HEK293T (cell line): ENCODE measurements around the gene ANXA6.

Experiments
- ARNT ChIP-seq: fragments of 450-650 bp; IDR thresholded peaks from 2 replicates; pipeline ENCODE4 v1.6.1; 2017; ENCODE audit warnings: mild to moderate bottlenecking
- BHLHE40 ChIP-seq: fragments of 450-650 bp; IDR thresholded peaks from 2 replicates; pipeline ENCODE4 v1.6.1; 2016; ENCODE audit warnings: mild to moderate bottlenecking, moderate library complexity, borderline replicate concordance
- CTBP1 ChIP-seq: fragments of 450-650 bp; IDR thresholded peaks from 2 replicates; pipeline ENCODE4 v1.6.1; 2016; ENCODE audit warnings: borderline replicate concordance
- FOXA1 ChIP-seq: fragments of 450-650 bp; IDR thresholded peaks from 2 replicates; pipeline ENCODE4 v1.6.1; 2016; ENCODE audit warnings: mild to moderate bottlenecking
- FOXK2 ChIP-seq: fragments of 450-650 bp; IDR thresholded peaks from 2 replicates; pipeline ENCODE4 v1.6.1; 2016; ENCODE audit warnings: mild to moderate bottlenecking
- HDGF ChIP-seq: fragments of 450-650 bp; IDR thresholded peaks from 2 replicates; pipeline ENCODE4 v1.6.1; 2017; ENCODE audit warnings: antibody characterized with exemption, borderline replicate concordance
- L3MBTL2 ChIP-seq: fragments of 450-650 bp; conservative IDR thresholded peaks from 2 replicates; pipeline ENCODE4 v1.6.1; 2016; ENCODE audit warnings: mild to moderate bottlenecking
- NFRKB ChIP-seq: fragments of 450-650 bp; IDR thresholded peaks from 2 replicates; pipeline ENCODE4 v1.6.1; 2016; ENCODE audit warnings: mild to moderate bottlenecking, moderate library complexity
- PKNOX1 ChIP-seq: fragments of 450-650 bp; IDR thresholded peaks from 2 replicates; pipeline ENCODE4 v1.6.1; 2016
- SP1 ChIP-seq: fragments of 450-650 bp; IDR thresholded peaks from 2 replicates; pipeline ENCODE4 v1.6.1; 2017
- SUZ12 ChIP-seq: fragments of 450-650 bp; IDR thresholded peaks from 2 replicates; pipeline ENCODE4 v1.6.1; 2016; ENCODE audit warnings: mild to moderate bottlenecking
- TARDBP ChIP-seq: fragments of 450-650 bp; IDR thresholded peaks from 2 replicates; pipeline ENCODE4 v1.6.1; 2016
- ZNF384 ChIP-seq: fragments of 450-650 bp; IDR thresholded peaks from 2 replicates; pipeline ENCODE4 v1.6.1; 2016

GRCh38 chr5:151189151-151189550 lies 31.6 kb upstream of the ANXA6 start:
- TF ChIP-seq SP1, result no peak
- TF ChIP-seq BHLHE40, result no peak
- no peak for TF ChIP-seq ZNF384
- no peak for TF ChIP-seq CTBP1
- TF ChIP-seq SUZ12, result no peak
- no peak for TF ChIP-seq HDGF
- TF ChIP-seq L3MBTL2, result no peak
- no peak for TF ChIP-seq PKNOX1
- no peak for TF ChIP-seq ARNT
- no peak for TF ChIP-seq FOXA1
- TF ChIP-seq NFRKB, result no peak
- no peak for TF ChIP-seq TARDBP
- TF ChIP-seq FOXK2, result no peak
